IMR-90 (cell line): ENCODE measurements around the gene GOLIM4.

Source experiments
- BHLHE40 ChIP-seq: fragments of 150-350 bp; IDR thresholded peaks from 2 replicates; pipeline ENCODE4 v1.6.1; 2016; ENCODE audit warnings: mild to moderate bottlenecking, low read depth, low read length
- CEBPB ChIP-seq: IDR thresholded peaks from 2 replicates; pipeline ENCODE4 v1.6.1; 2012; ENCODE audit warnings: low read depth, low read length, improper control_type of control experiment
- CHD1 ChIP-seq: IDR thresholded peaks from 2 replicates; pipeline ENCODE4 v1.6.1; 2012; ENCODE audit warnings: low read depth, low read length, improper control_type of control experiment
- FOS ChIP-seq: fragments of 150-350 bp; IDR thresholded peaks from 2 replicates; pipeline ENCODE4 v1.6.1; 2016; ENCODE audit warnings: low read depth, low read length
- MAFK ChIP-seq: IDR thresholded peaks from 2 replicates; pipeline ENCODE4 v1.6.1; 2012; ENCODE audit warnings: low read depth, low read length, improper control_type of control experiment
- MAZ ChIP-seq: IDR thresholded peaks from 2 replicates; pipeline ENCODE4 v1.6.1; 2012; ENCODE audit warnings: low read depth, mild to moderate bottlenecking, low read length, improper control_type of control experiment, moderate library complexity, borderline replicate concordance
- MXI1 ChIP-seq: IDR thresholded peaks from 2 replicates; pipeline ENCODE4 v1.6.1; 2012; ENCODE audit warnings: low read depth, mild to moderate bottlenecking, low read length, moderate library complexity, borderline replicate concordance
- NFE2L2 ChIP-seq: fragments of 150-350 bp; IDR thresholded peaks from 2 replicates; pipeline ENCODE4 v1.6.1; 2016; ENCODE audit warnings: low read depth, mild to moderate bottlenecking, low read length
- POLR2A ChIP-seq: IDR thresholded peaks from 2 replicates; pipeline ENCODE4 v1.6.1; 2012; ENCODE audit warnings: mild to moderate bottlenecking, low read depth, low read length
- RAD21 ChIP-seq: IDR thresholded peaks from 2 replicates; pipeline ENCODE4 v1.6.1; 2012; ENCODE audit warnings: low read length, improper control_type of control experiment
- SMC3 ChIP-seq: fragments of 150-350 bp; IDR thresholded peaks from 2 replicates; pipeline ENCODE4 v1.6.1; 2016; ENCODE audit warnings: low read depth, mild to moderate bottlenecking, antibody characterized with exemption, low read length, moderate library complexity
- TF ChIP-seq, protein P1 (sequence below): conservative IDR thresholded peaks from 2 replicates; pipeline ENCODE4 v1.5.1; 2012; ENCODE audit warnings: mild to moderate bottlenecking, low read depth, low read length, improper control_type of control experiment

- TF ChIP-seq MXI1 (no peak), NFE2L2 (no peak), CEBPB (no peak), SMC3 (no peak), MAFK (no peak), CHD1 (no peak), POLR2A (no peak), MAZ (no peak), RAD21 (no peak), BHLHE40 (no peak), FOS (no peak)
- TF ChIP-seq, protein P1, sequence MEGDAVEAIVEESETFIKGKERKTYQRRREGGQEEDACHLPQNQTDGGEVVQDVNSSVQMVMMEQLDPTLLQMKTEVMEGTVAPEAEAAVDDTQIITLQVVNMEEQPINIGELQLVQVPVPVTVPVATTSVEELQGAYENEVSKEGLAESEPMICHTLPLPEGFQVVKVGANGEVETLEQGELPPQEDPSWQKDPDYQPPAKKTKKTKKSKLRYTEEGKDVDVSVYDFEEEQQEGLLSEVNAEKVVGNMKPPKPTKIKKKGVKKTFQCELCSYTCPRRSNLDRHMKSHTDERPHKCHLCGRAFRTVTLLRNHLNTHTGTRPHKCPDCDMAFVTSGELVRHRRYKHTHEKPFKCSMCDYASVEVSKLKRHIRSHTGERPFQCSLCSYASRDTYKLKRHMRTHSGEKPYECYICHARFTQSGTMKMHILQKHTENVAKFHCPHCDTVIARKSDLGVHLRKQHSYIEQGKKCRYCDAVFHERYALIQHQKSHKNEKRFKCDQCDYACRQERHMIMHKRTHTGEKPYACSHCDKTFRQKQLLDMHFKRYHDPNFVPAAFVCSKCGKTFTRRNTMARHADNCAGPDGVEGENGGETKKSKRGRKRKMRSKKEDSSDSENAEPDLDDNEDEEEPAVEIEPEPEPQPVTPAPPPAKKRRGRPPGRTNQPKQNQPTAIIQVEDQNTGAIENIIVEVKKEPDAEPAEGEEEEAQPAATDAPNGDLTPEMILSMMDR, result no peak
Observed at GRCh38 chr3:168028086-168028485, 67.6 kb downstream of the GOLIM4 start.
